C1 segment of cervical spinal cord (tissue), 14 donors: Measurements from ENCODE around the gene PEX16.

Experiments used
- DNase-seq, 14 donors: peaks; one replicate each; lab custom pipeline; 2025; lab: John Stamatoyannopoulos, UW

Gene PEX16

DNA sequence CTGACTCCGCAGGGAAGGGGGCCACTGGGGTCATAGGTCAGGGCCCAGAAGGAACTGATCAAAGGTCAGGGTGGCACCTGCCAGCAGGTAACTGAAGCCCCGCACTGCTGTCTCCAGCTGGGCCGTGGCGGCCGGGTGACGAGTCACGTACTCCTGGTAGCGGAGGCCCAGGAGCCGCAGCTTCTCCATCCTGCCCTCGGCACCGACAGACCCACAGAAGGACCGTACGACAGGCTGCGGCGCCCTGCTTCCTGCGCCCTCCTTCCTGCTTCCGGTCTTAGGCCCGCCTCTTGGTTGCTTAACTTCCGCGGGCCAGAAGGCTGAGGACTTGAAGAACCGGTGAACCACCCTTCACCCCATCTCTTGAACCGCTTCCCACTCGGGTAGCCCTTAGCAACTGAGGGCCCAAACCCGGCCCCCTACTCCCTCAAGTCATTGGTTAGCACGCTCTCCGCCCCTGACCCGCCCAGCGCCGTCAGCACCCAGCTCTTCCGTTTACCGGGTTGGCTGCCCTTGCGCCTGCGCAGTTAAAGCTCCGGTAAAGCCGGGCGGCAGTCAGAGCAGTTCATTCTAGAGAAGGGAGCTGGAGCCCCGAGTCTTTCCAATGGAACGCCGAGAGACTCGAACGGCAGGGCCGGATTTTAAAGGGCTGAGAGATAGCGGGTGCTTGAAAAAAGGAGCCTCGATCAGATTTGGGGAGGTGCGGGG, at the start of gene PEX16:
Gene PEX16 (minus strand): TSS at position 255 of the 708 bp plus-strand sequence. CDS start 66 bp downstream, at position 189.
- DNase-seq: peak; percentile 45 to 97 (median 93)

DNA sequence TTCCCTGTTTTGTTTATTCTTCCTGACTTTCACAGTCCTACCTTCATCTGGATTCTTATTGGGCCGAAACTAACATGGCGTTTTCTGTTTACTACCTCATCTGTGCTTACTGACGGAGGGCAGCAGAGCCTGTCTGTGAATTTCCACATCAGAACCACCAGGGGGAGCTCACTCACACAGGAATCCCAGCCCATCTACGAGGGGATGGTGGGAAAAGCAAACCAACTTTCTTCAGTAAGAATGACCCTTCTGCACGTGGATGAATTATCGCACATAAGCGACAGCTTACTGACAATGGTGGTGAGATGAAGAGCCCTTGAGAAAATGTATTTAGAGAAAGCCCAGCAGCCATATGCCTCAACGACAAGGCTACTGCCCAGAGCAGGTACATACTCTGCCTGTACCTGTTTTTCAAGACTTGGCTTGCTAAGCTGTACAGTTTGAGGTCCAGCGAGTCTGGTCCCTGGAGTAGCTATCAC, 47.3 kb upstream of the PEX16 start:
- DNase-seq: peak in 11 of 14 donors; percentile 6 to 72 (median 31)

DNA sequence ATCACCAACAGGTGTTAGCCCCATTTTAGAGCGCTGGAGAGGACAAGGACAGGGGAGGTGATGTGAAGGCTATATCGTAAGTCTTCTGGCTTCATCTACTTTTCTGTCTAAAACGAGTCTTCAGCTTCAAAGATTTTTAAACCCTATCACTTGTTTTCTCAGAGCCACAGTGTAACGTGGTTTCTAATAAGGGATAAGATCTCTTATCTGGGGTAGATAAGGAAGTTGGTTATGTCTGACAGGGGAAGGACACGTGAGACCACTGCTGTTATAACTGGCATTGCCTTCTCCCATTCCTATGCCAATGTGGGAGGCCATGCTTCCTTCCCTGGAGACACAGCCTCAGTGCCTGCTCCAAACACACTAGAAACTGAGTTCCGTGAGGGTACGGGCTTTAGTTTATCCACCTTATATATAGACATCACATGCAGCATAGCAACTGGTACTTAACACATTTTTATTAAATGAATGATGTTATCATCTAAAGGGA, 44.1 kb upstream of the PEX16 start:
- no peak for DNase-seq

DNA sequence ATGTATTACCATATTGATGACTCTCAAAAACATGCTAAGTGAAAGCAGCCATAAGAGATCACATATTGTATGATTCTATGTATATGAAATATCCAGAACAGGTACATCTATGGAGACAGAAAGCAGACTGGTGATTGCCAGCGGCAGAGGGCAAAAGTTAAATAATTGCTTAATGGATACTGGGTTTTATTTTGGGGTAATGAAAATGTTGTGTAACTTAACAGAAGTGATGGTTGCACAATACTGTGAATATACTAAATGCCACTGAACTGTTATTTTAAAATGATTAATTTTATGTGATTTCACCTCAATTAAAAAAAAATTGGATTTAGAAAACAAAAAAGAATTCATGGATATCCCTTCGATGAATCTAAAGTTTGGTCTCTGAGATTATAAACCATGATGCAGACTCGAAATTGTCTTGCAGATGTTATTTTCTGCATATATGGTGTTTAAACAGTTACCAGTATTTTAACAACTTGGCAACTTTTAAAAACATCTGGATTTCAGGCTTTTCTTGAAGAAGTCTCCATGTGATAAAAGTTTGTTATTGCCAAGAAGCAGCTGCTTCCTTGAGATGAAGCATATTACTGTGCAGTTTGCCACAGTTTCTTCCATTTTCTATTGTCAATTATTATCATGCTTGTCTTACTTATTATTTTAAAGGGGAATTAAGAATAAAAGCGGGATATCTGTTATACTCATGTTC, 42.9 kb upstream of the PEX16 start:
- DNase-seq: no peak

DNA sequence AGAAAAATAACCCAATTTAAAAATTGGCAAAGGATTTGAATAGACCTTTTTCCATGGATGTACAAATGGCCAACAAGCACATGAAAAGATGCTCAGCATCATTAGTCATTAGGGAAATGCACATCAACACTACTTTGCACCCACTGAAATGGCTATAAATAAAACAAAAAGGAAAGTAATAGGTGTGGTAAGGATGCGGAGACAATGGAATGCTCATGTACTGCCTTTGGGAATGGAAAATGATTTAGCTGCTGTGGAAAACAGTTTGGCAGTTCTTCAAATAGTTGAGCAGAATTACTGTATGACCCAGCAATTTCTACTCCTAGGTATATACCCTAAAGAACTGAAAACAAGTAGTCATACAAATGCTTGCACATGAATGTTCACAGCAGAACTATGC, 42.2 kb upstream of the PEX16 start:
- DNase-seq: no peak

DNA sequence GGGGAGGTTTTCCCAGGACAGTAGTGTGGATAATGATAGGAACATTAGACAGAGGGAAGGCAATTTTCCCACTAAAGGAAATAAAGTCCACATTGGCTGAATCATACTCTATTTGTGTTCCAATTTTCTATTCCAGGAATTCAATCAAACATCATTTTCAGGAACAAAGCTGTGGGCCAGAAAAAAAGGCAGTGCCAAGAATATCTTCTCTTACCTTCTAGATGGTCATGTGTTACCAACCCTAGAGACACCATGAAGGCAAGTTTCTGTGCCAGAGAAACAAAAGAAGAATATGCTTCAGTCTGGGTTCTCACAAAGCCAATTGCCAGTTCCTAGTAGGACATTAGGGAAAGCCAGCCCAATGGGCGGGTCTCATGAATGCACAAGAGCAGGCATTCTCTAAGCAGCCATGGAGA, 32.3 kb upstream of the PEX16 start:
- peak in 3 of 14 donors; percentile 4 to 30 (median 17) for DNase-seq

DNA sequence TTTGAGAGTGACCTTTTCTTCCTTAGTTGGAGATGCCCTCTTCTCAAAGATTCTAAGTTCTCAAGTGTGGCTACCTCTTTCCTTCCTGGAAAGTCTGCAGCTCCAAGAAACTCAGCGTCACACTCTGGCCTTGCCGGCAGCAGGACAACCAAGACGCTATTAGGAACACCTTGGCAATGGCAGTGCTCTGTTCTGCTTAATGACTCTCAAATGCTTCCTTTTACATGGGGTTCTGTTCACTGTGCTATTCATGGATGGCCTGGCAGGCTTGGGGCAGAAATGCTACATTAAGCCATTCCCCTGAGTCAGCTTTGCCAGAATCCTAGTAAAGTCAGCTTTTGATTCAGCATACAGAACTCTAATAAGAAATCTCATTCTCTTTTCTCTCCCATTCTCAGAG, 30.7 kb upstream of the PEX16 start:
- peak in 6 of 14 donors; percentile 10 to 66 (median 36) for DNase-seq

DNA sequence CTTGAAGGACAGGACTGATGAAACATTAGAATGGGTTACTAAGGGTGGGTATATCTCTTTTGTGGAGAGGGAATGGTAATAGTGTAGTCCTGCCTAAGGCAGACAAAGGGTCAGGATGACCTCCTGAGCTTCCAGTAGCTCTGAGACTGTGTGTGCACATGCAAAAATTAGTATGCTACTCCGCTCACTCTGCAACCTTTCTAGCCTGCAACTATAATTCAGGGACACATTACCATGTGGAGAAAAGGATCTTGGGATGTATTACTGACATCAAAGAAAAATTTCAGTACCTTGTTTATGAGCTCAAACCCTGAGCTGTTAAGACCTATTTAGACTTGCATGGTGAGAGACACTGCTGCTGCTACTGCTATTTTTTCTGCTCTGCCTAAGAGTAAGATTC, 30.2 kb upstream of the PEX16 start:
- no peak for DNase-seq

DNA sequence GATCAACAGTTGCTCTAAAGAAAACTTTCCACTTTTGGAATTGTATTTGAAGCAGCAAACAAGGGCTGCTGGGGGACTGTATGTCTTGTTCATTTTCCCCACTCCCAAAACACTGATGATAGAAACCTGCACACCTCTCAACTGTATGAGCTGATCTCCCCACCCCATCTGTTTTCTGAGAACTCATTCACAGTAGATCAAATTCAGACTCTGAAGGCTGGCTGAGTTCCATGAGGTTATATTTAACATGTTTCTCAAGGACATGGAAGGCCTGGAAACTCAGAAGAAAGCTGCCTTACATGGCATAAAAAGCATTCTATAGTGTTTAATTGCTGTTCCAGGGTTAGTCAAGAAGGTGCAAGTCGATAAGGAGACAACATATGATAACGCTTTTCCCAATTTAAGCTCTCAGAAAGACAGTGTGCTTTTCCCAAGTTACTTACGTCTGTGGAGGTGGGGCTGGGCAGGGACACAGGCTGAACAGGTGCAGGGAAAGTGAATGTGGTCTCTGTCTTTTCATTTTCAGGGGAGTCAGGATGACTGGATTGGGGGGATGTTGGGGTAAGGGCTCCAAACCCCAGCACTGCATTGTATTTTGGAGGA, 27.8 kb upstream of the PEX16 start:
- DNase-seq: no peak

DNA sequence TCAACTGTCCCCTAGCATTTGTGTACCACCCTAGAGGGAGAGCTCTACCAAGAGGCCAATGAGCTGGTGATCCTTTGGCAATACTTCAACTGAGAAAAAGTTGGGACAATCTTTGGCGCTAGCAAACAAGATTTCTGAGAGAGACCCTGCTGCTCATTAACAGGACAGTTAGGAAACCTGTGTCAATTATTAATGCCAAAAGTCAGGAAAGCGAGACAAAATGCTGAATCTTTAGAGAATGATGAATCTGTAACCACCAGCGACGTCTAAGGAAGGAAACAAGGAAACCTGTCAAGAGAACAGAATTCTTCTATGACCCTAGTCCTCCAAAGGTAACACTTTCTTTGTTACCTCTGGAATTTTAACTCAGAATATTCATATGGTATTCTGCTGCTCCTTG, 24.7 kb upstream of the PEX16 start:
- no peak for DNase-seq

DNA sequence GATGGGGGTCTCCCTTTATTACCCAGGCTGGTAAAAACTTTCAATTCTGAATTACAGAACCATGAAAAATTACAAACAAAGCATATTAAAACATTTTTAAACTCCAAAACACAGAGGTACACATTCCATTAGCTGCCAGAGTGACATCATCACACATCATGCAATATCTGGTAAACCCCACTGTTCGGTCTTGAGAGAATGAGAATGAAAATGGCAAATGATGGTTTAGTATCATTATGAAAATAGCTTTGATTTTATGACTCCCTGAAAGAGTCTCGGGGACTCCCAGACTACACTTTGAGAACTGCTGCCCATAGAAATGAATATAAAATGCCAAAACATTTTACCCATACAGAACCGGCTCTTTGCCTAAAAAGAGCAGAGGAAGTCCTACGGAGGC, 23.6 kb upstream of the PEX16 start:
- no peak for DNase-seq

DNA sequence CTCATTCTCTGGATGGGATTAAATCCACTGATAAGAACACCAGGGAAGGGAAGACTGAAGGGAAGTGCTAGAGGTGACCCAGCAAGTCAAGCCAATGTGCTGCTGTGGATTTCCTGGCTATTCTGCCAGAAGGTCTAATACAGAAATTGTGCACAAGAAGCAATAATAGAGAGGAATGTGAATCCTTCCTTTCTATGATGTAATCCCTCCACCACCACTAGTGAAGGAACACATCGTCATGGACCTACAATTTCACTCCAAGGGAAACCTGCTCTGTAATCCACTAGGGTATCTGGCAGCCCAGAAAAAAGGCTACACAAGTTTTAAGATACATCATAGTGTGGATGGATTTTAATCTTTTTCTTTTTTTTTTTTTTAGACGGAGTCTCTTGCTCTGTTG, 22.2 kb upstream of the PEX16 start:
- no peak for DNase-seq

DNA sequence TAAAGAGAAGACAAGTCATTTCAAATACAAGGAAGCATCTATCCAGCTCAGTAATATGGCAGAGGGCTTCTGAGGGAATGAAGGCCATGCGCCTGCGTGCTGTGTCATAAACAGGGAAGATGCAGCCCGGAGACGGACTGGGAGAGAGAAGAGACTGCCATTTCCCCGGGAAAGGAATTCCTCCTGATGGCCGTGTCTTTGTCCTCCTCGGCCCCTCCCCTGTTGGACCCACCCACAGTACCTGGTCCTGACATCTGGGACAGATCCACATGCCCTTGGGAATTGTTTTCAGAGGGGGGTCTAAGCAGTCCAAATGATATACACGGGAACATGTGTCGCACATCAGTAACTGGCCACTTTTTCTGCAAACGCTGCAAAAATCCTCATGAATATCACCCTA, 20.2 kb upstream of the PEX16 start:
- DNase-seq: no peak

DNA sequence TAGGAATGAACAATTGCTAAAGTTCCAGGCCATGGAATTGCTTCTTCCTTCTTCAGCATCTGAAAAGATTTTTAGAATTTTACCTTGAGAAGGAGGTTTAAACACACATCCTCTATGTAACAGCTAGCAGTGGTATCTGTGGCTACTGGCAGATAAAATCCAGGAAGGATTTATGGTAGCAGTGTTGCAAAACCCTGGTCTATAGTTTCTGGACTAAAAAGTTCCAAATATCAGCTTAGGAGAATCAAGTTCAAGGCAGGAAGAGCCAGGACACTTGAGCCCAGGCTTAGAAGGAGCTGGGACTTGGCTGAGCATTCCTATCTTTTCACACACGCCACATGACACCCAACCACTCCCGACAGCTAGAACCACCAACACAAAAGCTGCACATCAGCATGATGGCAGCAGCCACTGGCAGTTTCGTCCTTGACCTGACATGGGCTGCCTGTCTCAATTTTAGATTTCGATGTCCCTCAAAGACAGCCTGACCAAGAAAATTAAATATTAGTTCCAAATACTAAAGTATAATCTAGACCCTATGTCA, 18.9 kb upstream of the PEX16 start:
- DNase-seq: no peak

DNA sequence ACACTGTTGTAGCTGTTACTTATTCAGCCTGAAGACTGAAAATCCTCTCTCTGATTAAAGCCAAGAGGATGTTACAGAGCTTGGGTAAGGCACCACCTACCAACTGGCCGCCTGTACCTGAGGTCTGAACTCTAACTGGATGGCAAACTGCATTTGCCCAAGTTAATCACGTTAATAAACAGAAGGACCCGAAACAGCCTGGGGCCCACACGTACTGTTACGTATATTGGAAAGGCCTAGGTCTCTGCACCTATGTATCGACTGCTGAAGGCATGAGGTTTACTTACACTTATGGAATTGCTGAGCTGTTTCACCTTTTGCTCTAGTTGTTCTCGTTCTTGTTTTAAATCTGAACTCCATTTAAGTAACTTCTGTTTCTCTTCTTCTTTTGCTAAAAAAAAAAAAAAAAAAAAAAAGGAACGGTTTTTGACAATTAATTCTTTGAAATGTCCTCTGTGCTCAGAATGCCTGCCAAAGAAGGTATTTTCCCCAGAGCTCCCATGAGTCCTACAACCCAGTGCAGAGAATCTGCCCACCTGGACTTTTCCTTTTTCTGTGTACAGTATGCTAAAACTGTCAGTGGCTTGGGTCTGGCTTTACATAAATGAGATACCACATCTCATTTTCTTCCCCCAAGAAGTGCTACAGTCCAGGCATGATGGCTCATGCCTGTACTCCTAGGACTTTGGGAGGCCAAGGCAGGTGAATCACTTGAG, 17.8 kb upstream of the PEX16 start:
- no peak for DNase-seq

DNA sequence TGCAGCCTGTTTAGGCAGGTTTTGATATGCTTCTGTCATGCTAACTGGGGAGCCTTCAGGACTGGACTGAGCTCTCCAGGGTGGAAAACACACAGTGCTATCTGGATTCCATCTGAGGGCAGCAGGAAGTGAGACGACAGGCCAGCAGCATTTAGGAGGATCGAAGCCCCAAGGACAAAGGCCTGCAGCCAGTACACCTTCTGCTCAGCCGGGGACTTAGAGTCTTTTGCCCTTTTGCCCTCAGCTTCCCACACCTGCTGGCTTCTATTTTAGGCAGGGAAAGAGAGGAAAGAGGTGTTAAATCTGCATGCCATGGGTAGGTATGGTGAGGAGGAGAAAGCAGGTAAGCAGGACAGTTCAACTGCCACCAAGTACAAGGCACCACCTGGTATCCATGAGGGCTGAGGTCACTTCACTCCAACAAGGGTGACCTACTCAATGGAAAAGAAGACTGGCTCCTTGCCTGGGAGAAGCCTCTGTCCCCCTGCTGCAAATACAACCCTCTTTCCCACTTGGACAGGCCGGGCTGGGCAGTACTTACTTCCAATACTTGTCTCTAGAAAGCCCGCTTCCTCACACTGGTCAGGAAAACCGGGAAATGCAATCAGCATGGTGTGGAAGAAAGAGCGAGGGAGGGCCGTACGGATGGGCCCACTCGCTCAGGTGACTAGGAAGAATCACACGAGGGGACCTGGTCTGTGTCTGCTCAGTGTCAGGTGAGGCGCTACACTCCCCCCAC, 17.1 kb upstream of the PEX16 start:
- no peak for DNase-seq

DNA sequence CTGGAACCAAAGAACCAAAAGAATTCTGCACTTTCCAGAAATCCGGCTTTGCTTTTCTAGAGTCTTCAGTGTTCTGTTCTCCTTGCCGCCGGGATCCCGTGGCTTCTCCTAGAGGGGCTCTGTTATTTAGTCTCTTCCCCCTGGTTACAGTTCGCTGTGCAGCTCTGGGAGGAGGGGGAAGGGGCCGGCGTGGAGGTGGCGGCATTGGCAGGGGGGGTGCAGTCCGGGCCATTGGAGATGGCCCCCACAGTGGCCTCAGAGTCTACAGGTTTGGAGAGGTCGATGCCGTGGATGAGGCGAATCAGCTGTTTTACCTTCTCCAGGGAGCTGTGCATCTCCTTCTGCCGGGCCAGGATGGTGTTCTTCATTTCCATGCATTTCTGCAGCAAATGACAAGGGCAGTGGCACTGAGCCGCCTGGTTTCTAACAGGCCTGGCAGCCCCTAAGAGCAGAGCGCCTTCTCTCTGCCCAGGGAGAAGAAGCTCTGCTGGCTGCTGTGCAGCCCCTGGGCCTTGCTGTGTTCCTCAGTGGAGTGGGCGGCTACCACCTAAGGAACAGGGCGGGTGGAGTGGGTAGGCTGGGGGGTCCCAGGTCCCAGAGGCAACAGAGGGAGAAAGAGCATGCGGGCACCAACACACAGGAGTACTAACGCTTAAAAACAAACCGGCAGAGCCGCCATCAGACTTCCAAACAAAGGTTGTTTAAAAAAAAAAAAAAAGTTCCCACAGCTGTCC, 16.3 kb upstream of the PEX16 start:
- no peak for DNase-seq

DNA sequence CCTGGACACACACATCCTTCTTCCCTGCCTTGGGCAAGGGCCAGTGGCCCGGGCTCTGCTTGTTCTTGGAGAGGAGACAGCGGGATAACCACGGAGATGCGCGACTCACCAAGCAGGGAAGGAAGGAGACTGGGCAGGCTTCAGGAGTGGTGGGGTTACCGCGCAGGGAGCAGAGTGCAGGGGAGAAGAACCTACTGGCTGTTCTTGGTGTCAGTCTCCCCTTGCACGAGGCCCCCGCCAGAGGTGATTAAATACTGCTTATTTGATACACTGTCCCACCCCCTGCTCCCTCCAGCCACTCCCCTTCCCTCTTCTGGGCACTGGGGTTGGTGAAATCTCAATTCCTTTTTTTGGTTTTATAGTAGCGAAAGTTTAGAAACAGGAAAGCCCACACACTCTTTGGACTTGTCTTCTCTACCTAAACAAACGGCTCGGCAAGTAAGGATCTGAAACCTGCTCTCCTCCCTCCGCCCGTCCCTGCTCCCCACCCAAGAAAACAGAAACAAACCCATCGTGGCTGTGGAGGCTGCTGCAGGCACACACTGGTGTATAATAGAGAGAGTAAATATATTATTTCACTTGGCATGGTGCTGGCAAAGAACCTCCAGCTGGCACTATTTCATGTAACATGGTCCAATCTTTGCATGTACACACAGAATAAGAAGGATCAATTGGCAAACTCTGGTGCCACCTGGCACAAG, 15.6 kb upstream of the PEX16 start:
- peak in 1 of 14 donors; percentile 21 for DNase-seq

DNA sequence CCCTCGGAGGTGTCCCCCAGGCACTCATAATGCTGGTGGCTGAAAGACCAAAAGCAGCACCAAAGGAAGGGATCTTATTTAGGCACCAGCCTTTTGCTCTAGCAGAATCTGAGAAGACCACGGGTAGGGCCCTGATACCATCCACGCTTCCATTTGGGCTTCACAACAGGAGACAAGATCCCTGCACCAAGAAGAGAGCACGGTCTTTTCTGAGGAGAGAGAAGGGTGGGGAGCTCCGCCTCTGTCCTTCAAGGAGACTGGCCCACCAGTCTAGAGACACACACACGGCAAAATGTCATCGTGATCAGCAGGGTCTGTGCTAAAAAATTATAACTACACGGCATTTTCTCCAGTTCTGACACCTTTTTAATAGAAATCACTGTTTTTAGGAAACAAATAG, 14.5 kb upstream of the PEX16 start:
- DNase-seq: no peak

DNA sequence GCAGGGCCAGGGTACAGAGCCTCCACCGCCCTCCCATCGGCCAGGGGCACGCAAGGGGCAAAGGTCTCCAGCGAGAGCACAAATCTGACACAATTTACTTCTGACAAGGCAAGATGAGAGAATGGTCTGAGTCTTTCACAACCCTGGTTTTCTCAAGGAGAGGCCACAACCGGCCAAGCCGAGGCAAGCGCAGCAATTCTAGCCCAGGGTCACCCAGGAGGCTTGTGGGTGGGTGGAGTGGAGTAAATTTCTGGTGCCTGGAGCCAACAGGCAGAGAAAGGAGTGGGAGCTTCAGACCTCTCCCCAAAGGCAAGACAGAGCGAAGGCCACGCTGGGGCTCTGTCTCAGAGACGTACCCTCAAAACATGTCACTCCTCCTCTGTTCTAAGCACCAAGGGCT, 14.1 kb upstream of the PEX16 start:
- no peak for DNase-seq
